ENCODE data around the gene TBC1D14.

DNA sequence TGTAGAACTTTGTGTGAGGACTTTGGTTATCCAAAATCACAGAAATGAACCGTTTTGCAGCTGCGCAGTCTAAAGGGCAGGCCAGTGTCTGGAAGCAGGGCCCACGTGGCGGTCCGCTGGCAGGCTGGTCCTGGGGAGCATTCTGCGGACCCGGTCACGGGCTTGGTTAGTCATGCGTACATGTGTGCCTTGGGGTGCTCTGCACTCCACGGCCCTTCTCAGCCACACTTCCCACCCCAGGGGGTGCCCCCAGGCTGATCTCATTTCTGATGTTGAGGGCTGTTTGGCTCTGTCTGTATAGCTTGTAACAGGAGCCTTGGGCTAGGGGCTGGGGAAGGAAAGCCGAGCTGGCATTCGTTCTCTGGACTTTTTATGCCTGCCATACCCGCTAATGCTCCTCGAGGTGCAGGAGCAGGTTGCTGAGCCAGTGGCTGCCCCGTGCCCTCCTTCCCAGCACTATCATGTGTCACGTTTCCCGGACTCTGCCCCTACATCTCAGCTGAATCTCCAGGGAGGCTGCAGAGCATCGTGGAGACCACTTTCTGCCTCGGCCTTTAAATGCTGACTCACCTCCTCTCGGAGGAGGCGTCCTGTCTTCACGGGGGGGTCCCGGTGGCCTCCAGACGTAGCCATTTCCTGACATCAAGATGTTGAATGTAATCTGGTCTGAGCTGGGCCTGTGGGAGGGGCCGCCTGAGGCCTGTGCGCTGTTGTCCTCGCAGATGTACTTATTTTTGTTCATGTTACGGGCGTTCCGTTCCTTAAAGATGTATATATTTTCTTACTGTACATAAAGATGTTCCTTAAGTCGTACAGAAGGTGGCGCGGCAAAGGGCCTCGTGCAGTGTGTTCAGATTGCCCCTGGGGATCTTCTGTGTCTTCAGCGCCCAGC, 122.2 kb downstream of the TBC1D14 start:
- TF ChIP-seq, protein P1, sequence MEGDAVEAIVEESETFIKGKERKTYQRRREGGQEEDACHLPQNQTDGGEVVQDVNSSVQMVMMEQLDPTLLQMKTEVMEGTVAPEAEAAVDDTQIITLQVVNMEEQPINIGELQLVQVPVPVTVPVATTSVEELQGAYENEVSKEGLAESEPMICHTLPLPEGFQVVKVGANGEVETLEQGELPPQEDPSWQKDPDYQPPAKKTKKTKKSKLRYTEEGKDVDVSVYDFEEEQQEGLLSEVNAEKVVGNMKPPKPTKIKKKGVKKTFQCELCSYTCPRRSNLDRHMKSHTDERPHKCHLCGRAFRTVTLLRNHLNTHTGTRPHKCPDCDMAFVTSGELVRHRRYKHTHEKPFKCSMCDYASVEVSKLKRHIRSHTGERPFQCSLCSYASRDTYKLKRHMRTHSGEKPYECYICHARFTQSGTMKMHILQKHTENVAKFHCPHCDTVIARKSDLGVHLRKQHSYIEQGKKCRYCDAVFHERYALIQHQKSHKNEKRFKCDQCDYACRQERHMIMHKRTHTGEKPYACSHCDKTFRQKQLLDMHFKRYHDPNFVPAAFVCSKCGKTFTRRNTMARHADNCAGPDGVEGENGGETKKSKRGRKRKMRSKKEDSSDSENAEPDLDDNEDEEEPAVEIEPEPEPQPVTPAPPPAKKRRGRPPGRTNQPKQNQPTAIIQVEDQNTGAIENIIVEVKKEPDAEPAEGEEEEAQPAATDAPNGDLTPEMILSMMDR (IDR thresholded peaks at IDR 0.05) = no peak
- TF ChIP-seq POLR2A (IDR thresholded peaks at IDR 0.05) = no peak

Measured in right lobe of liver (tissue), 4 donors.